ENCODE data around the gene MTA3. TPM values are rescaled to one million over a fixed set of nuclear protein-coding genes. Genes with fewer than 3 reads are reported as not detected.
A peak's percentile ranks its signal among the peaks of the same experiment; 100 is the strongest.

The MTA3 gene
- total RNA-seq, 6 donors from 2014 or later: 18.2 to 59.7 (median 27.0) TPM

DNA sequence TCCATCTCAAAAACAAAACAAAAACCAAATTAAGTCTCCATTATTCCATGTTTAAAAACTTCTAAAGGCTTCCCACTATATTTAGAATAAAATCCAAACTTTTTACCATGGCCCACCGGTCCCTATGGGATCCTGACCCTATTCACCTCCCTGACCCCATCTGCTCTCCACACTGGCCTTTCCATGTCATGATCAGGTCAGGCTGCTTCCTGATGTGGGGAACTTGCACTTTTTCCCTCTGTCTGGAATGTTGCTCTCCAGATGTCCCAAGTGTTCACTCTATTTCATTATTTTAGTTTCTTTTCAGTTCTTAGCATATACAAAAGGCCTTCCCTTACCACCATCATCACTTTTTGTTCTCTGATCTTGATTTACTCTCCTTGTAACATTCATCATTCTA lies 7.5 kb upstream of the MTA3 start:
- no peaks in the 10 kb centered on the region for H3K27me3 ChIP-seq
- H3K36me3 ChIP-seq: no peaks in the 10 kb centered on the region
- no peak for DNase-seq
- no peak overlapping the region for H3K27ac ChIP-seq
- H3K4me3 ChIP-seq: no peak overlapping the region
- WGBS, 2 donors: 61 to 94% methylated on average over 1 of the region's 1 CpG
- TF ChIP-seq POLR2A (IDR thresholded peaks at IDR 0.05) (no peak), POLR2AphosphoS5 (IDR thresholded peaks at IDR 0.05) (no peak), EP300 (IDR thresholded peaks at IDR 0.05) (no peak)
- TF ChIP-seq, protein P1, sequence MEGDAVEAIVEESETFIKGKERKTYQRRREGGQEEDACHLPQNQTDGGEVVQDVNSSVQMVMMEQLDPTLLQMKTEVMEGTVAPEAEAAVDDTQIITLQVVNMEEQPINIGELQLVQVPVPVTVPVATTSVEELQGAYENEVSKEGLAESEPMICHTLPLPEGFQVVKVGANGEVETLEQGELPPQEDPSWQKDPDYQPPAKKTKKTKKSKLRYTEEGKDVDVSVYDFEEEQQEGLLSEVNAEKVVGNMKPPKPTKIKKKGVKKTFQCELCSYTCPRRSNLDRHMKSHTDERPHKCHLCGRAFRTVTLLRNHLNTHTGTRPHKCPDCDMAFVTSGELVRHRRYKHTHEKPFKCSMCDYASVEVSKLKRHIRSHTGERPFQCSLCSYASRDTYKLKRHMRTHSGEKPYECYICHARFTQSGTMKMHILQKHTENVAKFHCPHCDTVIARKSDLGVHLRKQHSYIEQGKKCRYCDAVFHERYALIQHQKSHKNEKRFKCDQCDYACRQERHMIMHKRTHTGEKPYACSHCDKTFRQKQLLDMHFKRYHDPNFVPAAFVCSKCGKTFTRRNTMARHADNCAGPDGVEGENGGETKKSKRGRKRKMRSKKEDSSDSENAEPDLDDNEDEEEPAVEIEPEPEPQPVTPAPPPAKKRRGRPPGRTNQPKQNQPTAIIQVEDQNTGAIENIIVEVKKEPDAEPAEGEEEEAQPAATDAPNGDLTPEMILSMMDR (IDR thresholded peaks at IDR 0.05): no peak
- no peaks in the 10 kb centered on the region for H3K4me1 ChIP-seq
- no peaks in the 10 kb centered on the region for H3K9me3 ChIP-seq
- no peak for ATAC-seq (ENCODE audit: low FRiP score in 2 of 2)

GRCh38 chr2:42562474-42563144 lies 5.8 kb upstream of the MTA3 start:
- Histone ChIP-seq H3K36me3 (no peaks in the 10 kb centered on the region), H3K27me3 (no peaks in the 10 kb centered on the region), H3K4me1 (peaks cover 0 to under 1% (median 0%) of the 10 kb centered on the region in 4 donors), H3K9me3 (no peaks in the 10 kb centered on the region), H3K27ac (no peak overlapping the region), H3K4me3 (no peak overlapping the region)
- TF ChIP-seq POLR2AphosphoS5 (IDR thresholded peaks at IDR 0.05): no peak
- no peak for TF ChIP-seq POLR2A (IDR thresholded peaks at IDR 0.05)
- WGBS, 2 donors: 85 to 86% methylated on average over 4 of the region's 4 CpGs
- ATAC-seq (ENCODE audit: low FRiP score in 2 of 2) (peak; percentile 37 to 73), DNase-seq (peak in 1 of 2 donors; percentile 72)

- no peak overlapping the region for H3K27ac ChIP-seq
- no peak for DNase-seq
- no peak overlapping the region for H3K4me3 ChIP-seq
- no peak for ATAC-seq (ENCODE audit: low FRiP score in 2 of 2)
- no peaks in the 10 kb centered on the region for H3K27me3 ChIP-seq
- 84 to 95% methylated on average over 3 of the region's 3 CpGs for WGBS, 2 donors
- H3K9me3 ChIP-seq: no peaks in the 10 kb centered on the region
- peaks cover 6 to 22% (median 9%) of the 10 kb centered on the region in 4 donors for H3K4me1 ChIP-seq
- H3K36me3 ChIP-seq: no peaks in the 10 kb centered on the region
- TF ChIP-seq EP300 (IDR thresholded peaks at IDR 0.05) (no peak), POLR2A (IDR thresholded peaks at IDR 0.05) (no peak), POLR2AphosphoS5 (IDR thresholded peaks at IDR 0.05) (no peak)
- TF ChIP-seq, protein P1 (IDR thresholded peaks at IDR 0.05): no peak
These were observed 2.4 kb upstream of the MTA3 start for GRCh38 chr2:42566025-42566424.

DNA sequence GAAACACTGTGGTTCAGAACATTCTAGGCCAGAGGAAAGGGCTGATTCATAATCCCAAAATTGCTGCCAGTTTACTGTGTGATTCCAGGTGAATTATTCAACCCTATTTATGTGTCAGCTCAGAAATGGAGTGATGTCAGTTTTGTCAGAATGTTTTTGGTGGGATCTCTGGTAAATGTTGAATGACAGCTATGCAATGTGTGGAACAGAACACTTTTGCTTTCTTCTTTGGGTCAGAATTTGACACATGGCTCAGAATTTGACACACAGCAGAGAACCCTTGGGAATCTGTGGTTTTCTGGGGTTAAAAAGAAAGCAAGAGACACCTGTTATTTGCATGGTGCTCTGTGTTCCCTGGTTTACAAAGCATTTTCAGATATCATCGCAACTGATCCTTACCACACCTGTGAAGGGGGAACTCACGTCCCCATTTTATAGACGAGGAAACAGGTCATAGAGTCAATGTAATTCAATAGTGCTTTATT lies 1.6 kb upstream of the MTA3 start:
- DNase-seq (no peak), ATAC-seq (ENCODE audit: low FRiP score in 2 of 2) (no peak)
- H3K27ac ChIP-seq: peak overlapping the region in 1 of 4 donors; percentile 81
- H3K9me3 ChIP-seq: no peaks in the 10 kb centered on the region
- WGBS, 2 donors: 77 to 85% methylated on average over 3 of the region's 3 CpGs
- TF ChIP-seq, protein P1 (IDR thresholded peaks at IDR 0.05): no peak
- TF ChIP-seq POLR2AphosphoS5 (IDR thresholded peaks at IDR 0.05): no peak
- no peak for TF ChIP-seq POLR2A (IDR thresholded peaks at IDR 0.05)
- TF ChIP-seq EP300 (IDR thresholded peaks at IDR 0.05): no peak
- H3K4me3 ChIP-seq: no peak overlapping the region
- H3K36me3 ChIP-seq: no peaks in the 10 kb centered on the region
- H3K27me3 ChIP-seq: no peaks in the 10 kb centered on the region
- H3K4me1 ChIP-seq: peaks cover 6 to 22% (median 9%) of the 10 kb centered on the region in 4 donors

GRCh38 chr2:42567364-42567763 lies 1.1 kb upstream of the MTA3 start:
- Histone ChIP-seq H3K27me3 (no peaks in the 10 kb centered on the region), H3K36me3 (no peaks in the 10 kb centered on the region), H3K4me3 (no peak overlapping the region), H3K9me3 (no peaks in the 10 kb centered on the region), H3K4me1 (peaks cover 6 to 22% (median 9%) of the 10 kb centered on the region in 4 donors), H3K27ac (peak overlapping the region; percentile 81 to 88 (median 84))
- 55% methylated on average over 7 of the region's 7 CpGs for WGBS, 2 donors
- TF ChIP-seq POLR2AphosphoS5 (IDR thresholded peaks at IDR 0.05) (no peak), EP300 (IDR thresholded peaks at IDR 0.05) (no peak), POLR2A (IDR thresholded peaks at IDR 0.05) (no peak)
- TF ChIP-seq, protein P1 (IDR thresholded peaks at IDR 0.05): no peak
- no peak for ATAC-seq (ENCODE audit: low FRiP score in 2 of 2)
- DNase-seq: no peak

Measured in upper lobe of left lung (tissue), 6 donors.